Measurements from ENCODE around the gene WWP2.

The WWP2 gene

DNA sequence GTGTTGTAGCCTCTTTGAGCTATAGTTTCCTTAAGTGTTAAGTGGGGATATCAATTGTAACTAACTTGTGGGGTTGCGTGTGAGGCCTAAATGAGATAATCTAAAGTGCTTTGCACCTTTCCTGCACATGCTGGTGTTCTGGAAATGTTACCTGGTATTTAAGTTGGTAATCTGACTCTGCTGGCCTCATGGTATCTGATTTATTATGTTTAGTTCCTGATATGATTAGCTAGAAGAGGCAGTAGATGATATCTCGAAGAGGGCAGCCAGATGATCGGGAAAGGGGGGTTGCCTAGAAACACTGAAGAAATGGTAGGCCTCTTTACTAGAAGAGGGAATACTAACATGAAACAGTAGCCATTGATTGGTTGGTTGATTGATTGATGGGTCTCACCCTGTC lies 123.6 kb downstream of the WWP2 start:
- Histone ChIP-seq H3K36me3 (ENCODE audit: insufficient read depth) (no peaks in the 10 kb centered on the region), H3K27ac (no peak overlapping the region), H3K79me2 (ENCODE audit: insufficient read depth, low read depth) (no peaks in the 10 kb centered on the region), H3K4me1 (ENCODE audit: low read depth, poor library complexity, severe bottlenecking) (no peaks in the 10 kb centered on the region), H4K20me1 (ENCODE audit: insufficient read depth) (no peaks in the 10 kb centered on the region), H3K4me2 (no peak overlapping the region), H3K4me3 (IDR thresholded peaks at IDR 0.05; ENCODE audit: insufficient read depth, low read depth, low read length) (no peak overlapping the region), H2AFZ (ENCODE audit: low read depth) (no peak overlapping the region), H3K27me3 (ENCODE audit: insufficient read depth, low read depth) (no peaks in the 10 kb centered on the region), H3K9ac (no peak overlapping the region)
- TF ChIP-seq, protein P1, sequence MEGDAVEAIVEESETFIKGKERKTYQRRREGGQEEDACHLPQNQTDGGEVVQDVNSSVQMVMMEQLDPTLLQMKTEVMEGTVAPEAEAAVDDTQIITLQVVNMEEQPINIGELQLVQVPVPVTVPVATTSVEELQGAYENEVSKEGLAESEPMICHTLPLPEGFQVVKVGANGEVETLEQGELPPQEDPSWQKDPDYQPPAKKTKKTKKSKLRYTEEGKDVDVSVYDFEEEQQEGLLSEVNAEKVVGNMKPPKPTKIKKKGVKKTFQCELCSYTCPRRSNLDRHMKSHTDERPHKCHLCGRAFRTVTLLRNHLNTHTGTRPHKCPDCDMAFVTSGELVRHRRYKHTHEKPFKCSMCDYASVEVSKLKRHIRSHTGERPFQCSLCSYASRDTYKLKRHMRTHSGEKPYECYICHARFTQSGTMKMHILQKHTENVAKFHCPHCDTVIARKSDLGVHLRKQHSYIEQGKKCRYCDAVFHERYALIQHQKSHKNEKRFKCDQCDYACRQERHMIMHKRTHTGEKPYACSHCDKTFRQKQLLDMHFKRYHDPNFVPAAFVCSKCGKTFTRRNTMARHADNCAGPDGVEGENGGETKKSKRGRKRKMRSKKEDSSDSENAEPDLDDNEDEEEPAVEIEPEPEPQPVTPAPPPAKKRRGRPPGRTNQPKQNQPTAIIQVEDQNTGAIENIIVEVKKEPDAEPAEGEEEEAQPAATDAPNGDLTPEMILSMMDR (conservative IDR thresholded peaks at IDR 0.05; ENCODE audit: low read depth, low read length), result no peak

DNA sequence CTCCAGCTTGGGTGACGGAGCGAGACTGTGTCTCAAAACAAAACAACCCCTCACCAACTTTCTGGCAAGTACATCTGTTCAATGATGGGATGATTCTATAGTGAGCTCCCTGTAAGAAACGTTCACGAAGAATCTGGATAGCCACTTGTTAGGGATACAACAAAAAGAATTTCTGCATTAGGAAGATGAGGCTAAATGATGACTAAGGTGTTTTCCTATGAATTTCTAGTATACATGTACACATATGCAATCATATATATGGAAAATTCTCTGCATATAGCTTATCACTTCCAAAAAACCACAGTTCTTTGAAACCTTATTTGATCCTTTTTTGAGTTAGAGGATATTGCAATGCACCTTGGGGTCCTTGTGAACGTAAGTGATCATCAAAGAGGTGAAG lies 124.6 kb downstream of the WWP2 start:
- no peak overlapping the region for H2AFZ ChIP-seq (ENCODE audit: low read depth)
- H3K27ac ChIP-seq, result no peak overlapping the region
- no peaks in the 10 kb centered on the region for H3K36me3 ChIP-seq (ENCODE audit: insufficient read depth)
- TF ChIP-seq, protein P1 (conservative IDR thresholded peaks at IDR 0.05; ENCODE audit: low read depth, low read length), result no peak
- H3K4me3 ChIP-seq (IDR thresholded peaks at IDR 0.05; ENCODE audit: insufficient read depth, low read depth, low read length), result no peak overlapping the region
- no peaks in the 10 kb centered on the region for H3K4me1 ChIP-seq (ENCODE audit: low read depth, poor library complexity, severe bottlenecking)
- no peak overlapping the region for H3K9ac ChIP-seq
- H3K27me3 ChIP-seq (ENCODE audit: insufficient read depth, low read depth), result no peaks in the 10 kb centered on the region
- no peaks in the 10 kb centered on the region for H4K20me1 ChIP-seq (ENCODE audit: insufficient read depth)
- H3K79me2 ChIP-seq (ENCODE audit: insufficient read depth, low read depth), result no peaks in the 10 kb centered on the region
- H3K4me2 ChIP-seq, result no peak overlapping the region

DNA sequence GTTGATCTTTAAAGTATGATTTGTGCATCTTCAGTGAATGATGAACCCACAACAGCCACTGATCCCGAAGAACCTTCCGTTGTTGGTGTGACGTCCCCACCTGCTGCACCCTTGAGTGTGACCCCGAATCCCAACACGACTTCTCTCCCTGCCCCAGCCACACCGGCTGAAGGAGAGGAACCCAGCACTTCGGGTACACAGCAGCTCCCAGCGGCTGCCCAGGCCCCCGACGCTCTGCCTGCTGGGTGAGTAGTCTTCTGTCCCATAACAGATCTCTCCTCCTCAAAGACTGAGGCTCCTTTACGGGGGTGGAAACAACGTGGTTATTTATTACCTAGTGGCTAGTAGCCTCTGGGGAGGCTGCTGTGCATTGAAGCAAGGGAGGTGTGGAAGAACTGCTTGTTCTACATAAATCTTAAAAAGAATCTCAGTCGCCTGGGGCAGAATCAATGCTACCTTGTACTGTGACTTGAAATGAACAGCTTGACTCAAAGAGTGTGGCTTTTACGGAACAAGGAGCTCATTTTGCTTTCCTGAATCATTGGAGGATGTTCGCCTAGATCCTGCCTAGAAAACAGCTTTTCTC lies 126.0 kb downstream of the WWP2 start:
- Histone ChIP-seq H3K27ac (no peak overlapping the region), H4K20me1 (ENCODE audit: insufficient read depth) (no peaks in the 10 kb centered on the region), H3K4me2 (no peak overlapping the region), H3K4me1 (ENCODE audit: low read depth, poor library complexity, severe bottlenecking) (no peaks in the 10 kb centered on the region), H3K36me3 (ENCODE audit: insufficient read depth) (no peaks in the 10 kb centered on the region), H3K9ac (no peak overlapping the region), H2AFZ (ENCODE audit: low read depth) (no peak overlapping the region), H3K4me3 (IDR thresholded peaks at IDR 0.05; ENCODE audit: insufficient read depth, low read depth, low read length) (no peak overlapping the region), H3K27me3 (ENCODE audit: insufficient read depth, low read depth) (no peaks in the 10 kb centered on the region), H3K79me2 (ENCODE audit: insufficient read depth, low read depth) (no peaks in the 10 kb centered on the region)
- TF ChIP-seq, protein P1 (conservative IDR thresholded peaks at IDR 0.05; ENCODE audit: low read depth, low read length), result no peak

DNA sequence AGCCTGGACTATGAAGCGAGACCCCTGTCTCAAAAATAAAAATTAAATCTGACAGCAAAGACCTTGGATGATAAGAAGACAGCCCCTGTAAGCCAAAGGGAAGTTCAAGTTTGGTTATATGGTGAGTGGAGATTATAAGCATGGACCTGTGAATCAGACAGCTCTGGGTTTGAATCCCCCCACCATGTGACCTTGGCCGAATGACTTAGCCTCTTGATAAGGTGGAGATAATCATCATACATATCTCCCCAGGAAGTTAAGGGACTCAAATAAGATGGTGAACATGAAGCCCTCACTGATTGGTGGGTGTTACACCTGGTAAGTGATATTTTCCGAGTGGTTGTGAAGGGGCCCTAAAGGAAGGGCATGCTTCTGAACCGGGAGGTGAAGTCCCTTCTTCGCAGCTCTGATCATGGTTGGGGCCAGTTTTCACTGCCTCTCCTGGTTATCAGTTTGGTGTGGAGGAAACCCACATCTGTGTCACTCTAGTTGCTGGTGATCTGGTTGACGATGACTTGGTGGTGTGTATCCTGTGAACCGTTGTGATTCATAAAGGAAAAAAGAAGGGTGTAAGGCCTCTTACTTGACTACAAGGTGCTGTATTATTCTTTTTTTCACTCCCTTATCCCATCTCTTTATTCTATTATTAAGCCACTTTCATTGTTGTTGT lies 127.3 kb downstream of the WWP2 start:
- Histone ChIP-seq H3K27ac (no peak overlapping the region), H2AFZ (ENCODE audit: low read depth) (no peak overlapping the region), H4K20me1 (ENCODE audit: insufficient read depth) (no peaks in the 10 kb centered on the region), H3K9ac (no peak overlapping the region), H3K79me2 (ENCODE audit: insufficient read depth, low read depth) (no peaks in the 10 kb centered on the region), H3K4me1 (ENCODE audit: low read depth, poor library complexity, severe bottlenecking) (no peaks in the 10 kb centered on the region), H3K27me3 (ENCODE audit: insufficient read depth, low read depth) (no peaks in the 10 kb centered on the region), H3K4me3 (IDR thresholded peaks at IDR 0.05; ENCODE audit: insufficient read depth, low read depth, low read length) (no peak overlapping the region), H3K4me2 (no peak overlapping the region), H3K36me3 (ENCODE audit: insufficient read depth) (no peaks in the 10 kb centered on the region)
- TF ChIP-seq, protein P1 (conservative IDR thresholded peaks at IDR 0.05; ENCODE audit: low read depth, low read length), result no peak
